Activated naive CD4-positive, alpha-beta T cell (primary cell): ENCODE results near the gene ANTKMT.
"Not testable (repeated sequence)": the region's sequence is repeated elsewhere in the genome, so short reads cannot be mapped to it uniquely, and the experiment has no call there.

Source experiments
- DNase-seq, 4 experiments: peaks; one replicate each; lab custom pipeline; 2025; lab: John Stamatoyannopoulos, UW

Gene ANTKMT

DNA sequence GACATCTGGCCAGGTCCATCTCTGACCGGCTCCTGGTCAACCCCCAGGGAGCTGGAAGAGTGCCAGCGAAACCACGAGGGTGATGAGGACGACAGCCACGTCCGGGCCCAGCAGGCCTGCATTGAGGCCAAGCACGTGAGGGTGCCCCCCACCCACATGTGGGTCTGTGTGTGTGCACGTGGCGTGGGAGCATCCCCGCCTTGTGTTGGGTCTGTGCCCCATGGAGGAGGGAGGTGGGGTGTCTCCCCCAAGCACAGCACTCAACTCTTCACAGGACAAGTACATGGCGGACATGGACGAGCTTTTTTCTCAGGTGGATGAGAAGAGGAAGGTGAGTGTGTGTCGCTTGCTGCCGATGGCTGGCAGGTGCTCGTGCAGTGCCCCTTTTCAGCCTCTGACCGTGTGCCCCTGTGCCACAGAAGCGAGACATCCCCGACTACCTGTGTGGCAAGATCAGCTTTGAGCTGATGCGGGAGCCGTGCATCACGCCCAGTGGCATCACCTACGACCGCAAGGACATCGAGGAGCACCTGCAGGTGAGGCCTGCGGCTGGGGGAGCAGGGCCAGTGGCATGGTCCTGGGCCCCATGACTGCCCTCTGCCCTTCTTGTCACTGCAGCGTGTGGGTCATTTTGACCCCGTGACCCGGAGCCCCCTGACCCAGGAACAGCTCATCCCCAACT, 39.1 kb upstream of the ANTKMT start:
- DNase-seq, result no peak

DNA sequence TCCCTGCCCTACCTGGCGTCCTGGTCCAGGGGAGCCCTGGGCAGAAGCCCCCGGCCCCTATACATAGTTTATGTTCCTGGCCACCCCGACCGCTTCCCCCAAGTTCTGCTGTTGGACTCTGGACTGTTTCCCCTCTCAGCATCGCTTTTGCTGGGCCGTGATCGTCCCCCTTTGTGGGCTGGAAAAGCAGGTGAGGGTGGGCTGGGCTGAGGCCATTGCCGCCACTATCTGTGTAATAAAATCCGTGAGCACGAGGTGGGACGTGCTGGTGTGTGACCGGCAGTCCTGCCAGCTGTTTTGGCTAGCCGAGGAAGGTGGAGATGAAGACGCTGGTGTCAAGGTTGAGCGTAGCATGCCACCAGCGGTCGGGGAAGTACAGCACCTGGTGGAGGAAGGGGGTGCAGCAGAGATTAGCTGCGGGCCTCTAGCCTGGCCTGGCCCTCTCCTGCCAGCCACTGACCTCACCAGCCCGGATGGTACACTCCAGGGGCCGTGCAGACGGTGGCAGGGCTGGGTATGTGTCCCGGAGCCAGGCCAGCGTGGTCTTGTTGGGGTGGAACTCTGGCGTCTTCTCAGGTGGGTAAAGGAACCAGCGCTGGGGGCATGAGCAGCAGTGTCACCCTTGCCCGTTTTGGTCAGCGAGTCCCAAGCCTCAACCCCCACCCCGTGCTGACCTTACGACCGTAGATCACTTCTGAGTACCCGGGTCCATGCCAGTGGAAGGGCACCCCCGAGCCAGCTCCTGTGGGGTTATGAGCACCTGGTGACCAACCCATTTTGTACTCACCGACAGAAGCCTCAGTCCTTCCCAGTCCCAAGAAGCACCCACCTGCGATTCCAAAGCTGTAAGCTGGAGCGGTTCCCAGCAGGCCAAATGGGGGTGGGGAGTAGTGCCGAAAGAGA, 38.2 kb upstream of the ANTKMT start:
- no peak for DNase-seq

DNA sequence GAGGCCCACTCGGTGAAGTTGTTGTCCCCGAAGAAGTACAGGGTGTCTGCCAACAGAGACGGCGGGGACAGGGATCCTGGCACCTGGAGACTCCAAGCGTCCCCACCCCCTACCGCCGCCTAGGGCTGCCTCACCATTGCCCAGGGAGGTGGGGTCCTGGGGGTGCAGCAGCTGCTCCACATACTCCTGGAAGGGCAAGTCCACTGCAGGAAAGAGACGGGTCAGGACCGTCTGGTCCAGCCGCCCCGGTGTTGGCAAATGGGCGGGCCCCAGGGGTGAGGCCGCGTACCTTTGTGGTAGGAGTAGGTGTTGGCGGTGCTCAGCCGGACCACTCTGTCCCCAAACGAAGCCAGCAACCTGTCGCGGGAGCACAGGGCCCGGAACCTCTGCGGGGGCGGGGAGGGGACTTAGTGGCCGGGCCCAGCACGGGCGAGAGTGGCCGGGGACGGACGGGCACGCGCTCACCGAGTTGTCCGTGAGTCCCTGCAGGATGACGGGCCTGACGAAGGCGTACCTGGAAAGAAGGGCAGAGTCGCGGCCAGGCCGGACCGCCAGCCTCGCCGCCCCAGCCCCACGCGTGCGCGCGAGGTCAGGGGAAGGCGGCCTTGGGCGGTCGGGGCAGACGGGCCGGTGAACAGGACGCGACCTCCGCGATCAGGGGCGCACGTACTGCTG, 37.4 kb upstream of the ANTKMT start:
- no peak for DNase-seq

DNA sequence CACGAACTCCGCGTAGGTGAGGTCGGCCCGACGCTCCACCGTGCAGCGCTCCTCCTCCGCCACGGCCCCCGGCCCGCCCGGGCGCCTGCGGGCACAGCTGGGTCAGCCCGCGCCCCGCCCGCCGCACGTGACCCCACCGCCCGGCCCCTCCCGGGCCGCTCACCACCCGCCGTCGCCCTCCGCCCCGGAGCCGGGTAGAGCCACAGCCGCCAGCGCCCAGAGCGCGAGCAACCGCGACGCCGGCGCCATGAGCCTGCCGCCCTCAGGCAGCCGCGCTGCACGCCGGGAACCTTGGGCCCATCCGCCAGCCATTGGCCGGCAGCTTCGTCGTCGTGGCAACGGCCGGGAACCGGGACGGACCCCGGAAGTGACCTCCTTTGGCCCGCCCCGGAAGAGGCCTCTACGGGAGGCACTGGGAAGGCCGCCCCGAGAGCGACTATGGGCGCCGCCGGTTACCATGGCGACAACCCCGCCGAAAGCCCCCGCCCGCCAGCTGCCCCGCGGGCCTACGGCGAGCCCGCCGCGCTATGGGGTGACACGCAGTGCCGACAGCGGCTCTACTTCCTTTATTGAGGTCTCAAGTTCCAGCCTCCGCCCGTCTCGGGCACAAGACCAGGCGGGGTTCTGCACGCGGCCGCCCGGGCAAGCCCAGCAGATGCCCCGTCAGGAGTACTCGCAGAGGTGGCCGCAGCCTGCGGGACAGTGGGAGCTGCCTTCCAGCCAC, 36.7 kb upstream of the ANTKMT start, which contains the start of gene JMJD8:
Gene JMJD8 (minus strand): TSS at position 264 of the 724 bp plus-strand sequence. CDS start 15 bp downstream, at position 249.
- DNase-seq, result peak; percentile 86 to 94 (median 91)

DNA sequence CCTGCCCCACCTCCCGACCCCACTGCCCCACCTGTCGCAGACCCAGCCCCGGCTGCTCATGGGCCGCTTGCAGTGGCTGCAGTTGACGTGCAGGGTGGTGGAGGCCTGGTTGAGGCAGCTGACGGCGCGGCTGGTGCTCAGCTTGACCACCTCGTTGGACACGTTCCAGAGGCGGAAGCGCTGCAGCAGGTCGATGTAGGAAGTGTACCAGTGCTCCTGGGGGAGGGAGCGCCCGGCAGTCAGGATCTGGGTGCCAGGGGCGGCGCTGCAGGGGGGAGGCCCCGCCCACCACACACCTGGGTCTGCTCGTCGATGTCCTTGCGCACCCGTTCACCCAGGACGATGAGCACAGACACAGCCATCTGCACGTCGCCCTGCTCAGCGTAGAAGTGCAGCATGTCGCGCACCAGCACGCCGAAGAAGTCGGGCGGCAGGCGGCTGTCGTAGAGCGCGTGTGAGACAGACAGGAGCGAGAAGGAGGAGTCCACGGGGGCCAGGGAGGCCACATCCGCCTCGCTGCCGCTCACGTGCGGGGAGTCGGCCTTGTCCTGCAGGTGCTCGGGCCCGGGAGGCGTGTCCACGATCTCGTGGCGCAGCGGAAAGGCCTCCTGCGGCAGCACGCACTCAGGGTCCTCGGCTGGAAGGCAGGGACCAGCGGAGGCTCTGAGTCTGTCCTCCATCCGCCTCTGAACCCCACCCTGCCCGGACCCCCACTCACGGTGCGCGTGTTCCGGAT, 35.8 kb upstream of the ANTKMT start:
- no peak for DNase-seq

DNA sequence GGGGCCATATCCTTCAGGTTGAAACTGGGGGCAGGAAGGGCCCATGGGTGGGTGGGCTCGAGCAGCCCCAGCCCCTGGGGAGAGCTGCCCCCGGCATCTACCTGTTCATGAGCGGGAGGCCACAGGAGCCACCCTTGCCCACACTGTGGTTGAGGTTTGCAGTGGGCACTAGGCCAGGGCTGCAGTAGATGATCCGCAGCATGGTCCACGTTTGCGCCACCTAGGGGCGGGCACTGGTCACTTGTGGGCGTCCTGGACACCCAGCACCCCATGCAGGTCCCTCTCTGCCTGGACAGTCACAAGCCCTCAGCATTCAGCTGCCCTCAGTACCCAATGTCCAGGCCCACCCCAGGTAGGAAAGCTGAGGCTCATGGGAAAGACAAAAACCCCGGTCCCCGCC, 35.0 kb upstream of the ANTKMT start:
- no peak for DNase-seq

DNA sequence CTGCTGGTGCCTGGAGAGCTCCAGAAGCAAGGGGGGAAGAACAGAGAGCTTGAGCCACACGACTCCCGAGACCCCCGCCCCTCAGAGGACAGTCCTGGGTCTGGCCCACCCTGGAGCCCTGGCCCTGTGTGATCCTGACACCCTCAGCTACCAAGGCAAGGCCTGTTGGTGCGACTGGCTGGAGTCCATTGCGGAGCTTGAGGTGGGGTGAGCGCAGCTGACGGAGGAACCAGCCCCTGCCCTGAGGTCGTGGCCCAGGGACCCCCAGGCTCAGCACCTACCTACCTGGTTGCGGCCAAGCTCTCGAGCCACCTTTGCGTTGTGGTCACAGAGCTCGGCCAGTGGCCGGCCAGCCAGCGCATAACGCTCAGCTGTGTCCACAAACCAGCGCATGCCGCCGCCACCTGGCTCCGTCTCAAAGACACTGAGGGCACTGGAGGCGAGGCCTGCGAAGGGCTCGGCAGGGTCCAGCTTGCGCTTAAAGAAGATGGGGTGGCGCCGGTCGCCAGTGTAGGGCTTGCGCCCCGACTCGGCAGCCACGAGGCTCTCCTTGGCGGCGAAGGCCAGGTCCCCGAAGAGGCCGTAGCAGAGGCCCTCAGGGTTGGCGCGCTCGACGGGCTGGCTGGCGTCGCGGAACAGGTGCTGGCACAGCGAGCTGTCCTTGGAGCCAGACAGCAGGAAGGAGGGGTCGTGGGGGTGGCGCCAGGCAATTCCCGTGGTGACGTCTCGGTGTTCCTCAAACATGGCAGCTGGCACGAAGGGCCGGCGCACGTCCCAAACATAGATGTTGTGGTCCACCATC, 34.3 kb upstream of the ANTKMT start:
- DNase-seq, result no peak

DNA sequence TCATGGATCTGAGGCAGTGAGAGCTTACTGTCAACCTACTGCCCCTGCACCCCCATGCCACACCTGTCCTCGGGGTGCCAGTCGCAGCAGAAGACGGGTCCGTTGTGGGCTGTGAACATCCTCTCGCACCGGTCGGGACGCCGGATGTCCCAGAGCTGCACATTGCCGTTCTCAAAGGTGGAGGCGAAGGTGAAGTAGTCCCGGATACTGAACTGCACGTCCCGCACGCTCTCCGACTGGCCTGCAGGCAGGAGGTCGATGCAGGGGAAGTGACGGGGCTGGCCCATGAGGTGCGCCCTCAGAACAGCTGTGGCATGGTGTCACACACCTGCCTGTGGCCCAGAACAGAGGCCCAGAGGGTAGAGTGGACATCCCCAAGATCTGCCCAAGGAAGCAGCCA, 33.4 kb upstream of the ANTKMT start:
- no peak for DNase-seq

DNA sequence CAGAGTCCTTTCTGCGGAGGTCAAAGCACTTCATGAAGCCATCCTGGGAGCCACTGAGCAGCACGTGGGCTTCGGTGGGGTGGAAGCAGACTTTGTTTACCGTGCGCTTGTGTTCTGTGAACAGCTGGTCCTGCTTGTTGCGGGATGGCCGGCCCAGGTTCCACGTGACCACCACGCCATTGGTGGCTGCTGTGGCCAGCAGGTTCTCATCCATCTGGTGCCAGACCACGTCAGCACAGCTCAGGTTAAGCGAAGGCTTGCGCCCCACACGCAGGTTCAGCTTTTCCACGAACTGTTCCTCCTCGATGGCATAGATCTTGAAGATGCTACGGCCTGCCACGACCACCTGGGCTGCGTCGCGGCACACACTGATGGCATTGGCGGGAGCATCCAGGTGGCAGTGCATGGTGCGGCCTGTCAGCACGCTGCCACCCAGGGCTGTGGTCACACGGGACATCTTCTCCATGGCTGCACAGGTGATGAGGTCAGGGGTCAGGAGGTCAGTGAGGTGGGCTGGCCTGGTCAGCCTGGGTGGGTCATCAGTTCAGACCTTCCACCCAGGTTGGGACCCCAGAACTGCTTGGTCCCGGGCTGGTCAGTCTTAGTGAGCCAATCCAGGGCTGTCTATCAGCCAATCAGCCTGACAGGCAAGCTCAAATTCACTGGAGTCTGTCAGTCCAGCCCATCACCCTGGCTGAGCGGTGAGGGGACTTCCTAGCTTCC, 31.6 kb upstream of the ANTKMT start:
- no peak for DNase-seq

DNA sequence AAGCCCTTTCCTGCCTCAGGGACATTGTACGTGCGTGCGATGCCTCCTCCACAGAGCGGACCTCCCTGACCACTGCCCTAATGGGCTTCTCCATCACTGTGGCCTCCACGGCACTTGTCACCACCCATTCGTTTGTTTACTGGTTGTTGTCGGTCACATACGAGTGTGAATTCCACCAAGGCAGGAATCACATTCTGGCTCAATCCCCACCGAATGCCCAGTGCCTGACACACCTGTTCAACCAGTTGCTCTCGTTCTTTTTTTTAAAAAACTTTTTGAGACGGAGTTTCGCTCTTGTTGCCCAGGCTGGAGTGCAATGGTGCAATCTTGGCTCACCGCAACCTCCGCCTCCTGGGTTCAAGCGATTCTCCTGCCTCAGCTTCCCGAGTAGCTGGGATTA, 29.7 kb upstream of the ANTKMT start:
- not testable (repeated sequence) for DNase-seq

DNA sequence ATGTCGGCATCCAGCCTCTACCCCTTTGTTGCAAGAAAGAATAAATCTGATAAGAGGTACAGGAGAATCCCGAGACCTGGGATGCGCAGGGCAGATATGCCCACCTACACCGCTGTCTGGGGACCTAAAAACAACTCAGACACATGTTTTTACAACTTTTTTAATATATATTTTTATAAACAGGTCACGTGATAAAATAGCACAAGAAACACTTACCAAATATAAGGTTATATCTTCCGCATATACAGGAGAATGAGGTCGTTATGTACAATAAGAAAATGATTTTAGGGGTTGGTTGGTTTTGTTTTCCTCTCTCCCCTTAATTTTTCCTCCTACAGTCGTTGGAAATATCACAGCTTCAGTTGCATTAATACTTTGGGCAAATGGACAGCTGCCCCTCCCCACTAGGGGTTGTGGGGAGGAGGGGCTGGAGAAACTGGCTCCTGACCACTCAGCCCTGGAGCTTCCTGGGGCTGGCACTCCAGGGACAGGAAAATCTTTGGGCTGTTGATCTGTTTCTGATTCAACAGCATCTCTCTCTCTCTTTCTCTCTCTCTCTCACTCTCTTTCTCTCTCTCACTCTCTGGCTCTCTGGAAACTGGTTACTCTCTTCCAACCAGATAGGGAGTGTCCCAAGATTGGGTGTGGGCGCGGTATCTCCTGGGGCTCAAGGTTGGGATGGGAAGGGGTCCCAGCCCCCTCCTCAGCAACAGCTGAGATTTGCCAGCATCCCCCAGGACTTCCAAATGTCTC, 28.4 kb upstream of the ANTKMT start:
- no peak for DNase-seq

DNA sequence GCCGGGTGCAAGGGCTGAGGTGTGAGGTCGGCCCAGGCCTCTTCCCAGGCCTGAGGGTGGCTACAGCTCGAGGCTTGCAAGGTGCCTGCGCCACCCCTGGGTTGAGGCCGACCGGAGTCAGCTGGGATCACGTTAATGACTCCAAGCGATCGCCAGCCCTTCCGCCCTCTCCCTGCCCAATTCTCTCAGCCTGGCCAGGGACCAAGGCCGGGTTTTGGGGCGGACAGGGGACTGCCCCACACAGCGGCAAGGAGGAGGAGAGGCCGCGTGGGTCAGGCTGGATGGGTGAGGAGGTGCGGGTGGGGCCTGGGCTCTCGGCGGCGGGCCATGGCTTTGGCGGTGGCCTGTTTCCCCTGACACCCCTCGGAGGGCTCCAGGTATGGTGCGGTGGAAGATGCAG, 27.6 kb upstream of the ANTKMT start:
- no peak for DNase-seq

DNA sequence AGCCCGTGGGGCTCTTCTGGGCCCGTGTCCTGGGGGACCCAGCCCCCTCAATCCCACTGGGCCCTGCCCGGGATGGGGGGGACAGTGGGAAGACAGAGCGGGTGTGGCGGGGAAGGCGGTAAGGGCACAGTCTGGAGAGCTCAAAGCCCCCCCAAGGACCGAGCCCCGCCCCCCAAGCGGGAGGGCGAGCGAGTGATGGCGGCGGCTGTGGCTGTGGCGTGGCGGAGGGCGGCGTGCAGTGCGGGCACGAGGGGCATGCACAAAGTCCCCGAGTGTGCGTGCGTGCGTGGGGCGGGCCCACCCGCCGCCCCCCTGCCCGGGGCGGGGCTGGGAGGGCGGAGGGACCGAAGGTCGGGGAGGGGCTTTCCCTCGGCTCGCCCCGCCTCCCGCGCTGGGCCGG, 27.2 kb upstream of the ANTKMT start:
- DNase-seq, result peak in 1 of 4 experiments; percentile 28

DNA sequence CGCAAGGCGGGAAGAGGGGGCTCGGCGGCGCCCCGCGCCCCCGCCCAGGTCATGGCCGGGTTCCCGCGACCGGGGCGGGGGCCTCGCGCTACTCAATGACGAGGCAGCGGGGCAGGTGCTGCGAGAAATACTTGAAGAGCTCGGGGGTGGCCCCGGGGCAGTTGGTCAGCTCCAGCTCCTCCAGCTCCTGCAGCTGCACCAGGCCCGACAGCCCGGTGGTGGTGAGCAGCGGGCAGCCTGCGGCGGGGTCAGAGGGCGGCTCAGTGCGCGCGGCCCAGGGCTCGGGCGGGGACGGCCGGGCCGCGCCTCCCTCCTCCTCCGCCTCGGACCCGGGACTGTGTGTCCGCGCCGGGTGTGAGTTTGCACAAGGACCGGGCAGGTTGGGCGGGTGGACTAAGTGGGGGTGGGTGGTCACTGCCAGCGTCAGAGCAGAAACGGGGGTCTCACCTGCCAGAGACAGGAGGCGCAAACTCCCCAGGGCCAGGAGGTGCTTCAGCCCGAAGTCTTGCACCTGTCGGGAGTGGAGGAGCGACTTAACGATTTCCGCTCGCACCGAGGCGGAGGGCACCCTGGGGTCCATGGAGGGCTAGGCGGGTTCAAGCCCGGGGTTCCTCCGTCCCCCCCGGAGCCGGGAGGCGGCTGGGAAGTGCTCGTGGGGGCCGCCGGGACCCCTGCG, 26.6 kb upstream of the ANTKMT start:
- no peak for DNase-seq

DNA sequence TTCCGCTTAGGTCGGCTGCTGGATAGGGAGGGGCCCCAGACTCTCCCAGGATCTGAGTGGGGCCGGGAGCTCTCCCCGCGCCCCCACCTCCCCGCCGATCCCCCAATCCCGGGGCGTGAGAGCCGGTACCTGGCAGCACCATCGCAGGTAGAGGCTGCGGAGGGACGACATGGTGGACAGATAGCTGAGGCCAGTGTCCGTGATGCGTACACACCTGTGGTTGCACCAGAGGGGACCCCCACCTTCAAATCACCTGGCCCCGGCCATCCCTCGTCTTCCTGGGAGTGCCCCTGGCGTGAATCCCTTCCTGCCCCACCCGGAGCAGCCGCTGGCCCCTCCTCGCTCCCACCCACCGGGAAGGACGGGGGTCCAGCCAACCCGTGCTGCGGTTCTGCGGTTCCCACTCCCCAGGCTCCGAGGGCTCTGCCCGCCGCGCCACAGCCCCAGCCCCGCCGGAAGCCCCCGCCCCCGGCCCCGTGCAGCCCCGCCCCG, 26.0 kb upstream of the ANTKMT start:
- DNase-seq, result peak in 1 of 4 experiments; percentile 31

DNA sequence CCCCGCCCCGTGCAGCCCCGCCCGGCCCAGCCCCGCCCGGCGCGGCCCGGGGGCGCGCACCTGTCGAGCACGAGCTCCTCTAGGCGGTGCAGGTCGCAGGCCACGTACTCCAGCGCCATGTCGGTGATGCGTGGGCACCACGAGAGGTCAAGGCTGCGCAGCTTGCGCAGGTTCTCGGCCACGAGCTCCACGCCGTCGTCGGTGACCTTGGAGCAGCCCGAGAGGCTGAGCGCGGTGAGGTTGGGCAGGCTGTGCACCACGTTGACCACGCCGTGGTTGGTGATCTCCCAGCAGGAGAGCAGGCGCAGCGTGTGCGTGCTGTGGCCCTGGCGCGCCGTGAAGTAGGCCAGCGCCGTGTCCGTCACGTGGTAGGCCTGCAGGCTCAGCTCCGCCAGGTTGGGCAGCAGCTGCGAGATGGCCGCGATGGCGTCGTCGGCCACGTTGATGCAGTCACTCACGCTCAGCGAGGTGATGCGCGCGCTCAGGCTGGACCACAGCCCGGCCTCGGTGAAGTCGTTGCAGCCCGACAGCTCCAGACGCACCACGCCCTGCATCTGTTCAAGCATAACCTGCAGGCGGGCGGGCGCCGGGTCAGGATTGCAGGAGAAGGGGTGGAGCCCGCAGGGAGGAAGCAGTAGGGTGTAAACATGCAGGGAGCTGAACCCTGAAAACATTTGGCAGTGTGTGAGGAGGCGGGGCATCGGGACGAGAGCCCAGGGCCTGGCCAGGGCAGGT, 25.4 kb upstream of the ANTKMT start:
- peak in 3 of 4 experiments; percentile 40 to 81 (median 62) for DNase-seq

DNA sequence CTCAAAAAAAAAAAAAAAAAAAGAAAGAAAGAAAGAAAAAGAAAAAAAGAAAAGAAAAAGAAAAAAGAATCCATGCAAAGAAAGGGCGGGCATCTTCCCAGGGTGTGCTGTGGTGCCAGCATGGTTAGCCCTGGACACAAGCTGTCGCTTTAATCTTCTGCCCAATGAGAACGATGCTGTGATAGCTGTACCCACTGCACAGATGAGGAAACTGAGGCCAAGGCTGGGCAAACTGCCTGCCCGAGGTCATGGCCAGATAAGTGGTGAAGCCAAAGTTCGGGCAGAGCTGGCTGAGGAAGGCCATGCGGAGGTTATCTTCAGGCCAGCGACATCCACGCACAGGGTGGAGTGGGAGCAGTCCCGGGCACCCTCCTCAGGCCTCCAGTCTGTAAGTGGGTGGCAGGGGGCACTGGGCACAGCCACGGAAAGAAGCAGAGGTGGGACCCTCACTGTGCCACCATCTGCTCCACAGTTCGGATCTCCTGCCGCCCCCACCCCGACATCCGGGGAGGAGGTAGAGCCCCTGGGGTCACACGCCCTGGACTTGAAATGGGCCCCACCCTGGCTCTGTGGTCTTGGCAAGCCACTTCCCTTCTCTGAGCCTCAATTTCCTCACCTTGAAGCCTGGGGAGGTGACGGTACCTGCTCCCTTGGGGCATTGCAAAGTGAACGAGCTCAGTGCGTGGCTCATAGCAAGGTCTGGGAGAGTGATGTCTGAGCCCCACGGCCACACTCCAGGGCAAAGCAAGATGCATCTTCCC, 21.9 kb upstream of the ANTKMT start:
- no peak for DNase-seq
